Osteoblast (primary cell): ENCODE measurements around the gene ITPRID1. TPM values are rescaled to one million over a fixed set of nuclear protein-coding genes. Genes with fewer than 3 reads are reported as not detected.
"Not testable (repeated sequence)": the region's sequence is repeated elsewhere in the genome, so short reads cannot be mapped to it uniquely, and the experiment has no call there.

Experiments used
- DNase-seq: peaks from one replicate; pipeline ENCODE4 v3.0.0; 2011; ENCODE audit warnings: low spot score, mixed read lengths; ENCODE audit not compliant: insufficient read length; ENCODE audit errors: missing footprints
- H2AFZ ChIP-seq: 2 replicates; pipeline ENCODE4 v1.6.0; 2011; ENCODE audit warnings: mild to moderate bottlenecking, low read length
- H3K27ac ChIP-seq: 2 replicates; pipeline ENCODE4 v1.5.1; 2011; ENCODE audit warnings: mild to moderate bottlenecking, low read depth, low read length, moderate library complexity
- H3K27me3 ChIP-seq: 2 replicates; pipeline ENCODE4 v1.6.0; 2012; ENCODE audit warnings: mild to moderate bottlenecking, control low read depth, inconsistent platforms, low read length, moderate library complexity; ENCODE audit not compliant: insufficient read depth
- H3K36me3 ChIP-seq: 2 replicates; pipeline ENCODE4 v1.5.1; 2011; ENCODE audit warnings: mild to moderate bottlenecking, low read length, control low read depth, moderate library complexity; ENCODE audit not compliant: insufficient read depth
- H3K4me1 ChIP-seq: 2 replicates; pipeline ENCODE4 v1.5.1; 2011; ENCODE audit warnings: mild to moderate bottlenecking, low read length, control low read depth, moderate library complexity; ENCODE audit not compliant: insufficient read depth
- H3K4me2 ChIP-seq: 2 replicates; pipeline ENCODE4 v1.6.0; 2011; ENCODE audit warnings: mild to moderate bottlenecking, low read length; ENCODE audit not compliant: insufficient read depth
- H3K4me3 ChIP-seq: fragments of 200-600 bp; sonication (generic); 3 replicates; pipeline ENCODE4 v1.5.1; 2012; ENCODE audit warnings: mild to moderate bottlenecking, low read length, inconsistent platforms; ENCODE audit not compliant: insufficient read depth
- H3K79me2 ChIP-seq: 2 replicates; pipeline ENCODE4 v1.6.0; 2012; ENCODE audit warnings: mild to moderate bottlenecking, low read length, control low read depth, inconsistent platforms; ENCODE audit not compliant: insufficient read depth
- H3K9me3 ChIP-seq: 2 replicates; pipeline ENCODE4 v1.5.1; 2011; ENCODE audit warnings: low read depth, low read length, control low read depth
- H4K20me1 ChIP-seq: 2 replicates; pipeline ENCODE4 v1.6.0; 2012; ENCODE audit warnings: mild to moderate bottlenecking, low read length, control low read depth; ENCODE audit not compliant: insufficient read depth
- total RNA-seq: library from RNA; depleted of rRNA; stranded (reverse); fragments of >200 nt; gene quantifications from 2 replicates; pipeline ENCODE4 v1.2.3, GENCODE V29; 2012
- TF ChIP-seq, protein P1 (sequence below): IDR thresholded peaks from 2 replicates; pipeline ENCODE4 v1.5.1; 2011; ENCODE audit warnings: mild to moderate bottlenecking, low read depth, low read length, moderate library complexity; ENCODE audit errors: extremely low read depth

Gene ITPRID1
- not detected in 2 replicates for total RNA-seq

DNA sequence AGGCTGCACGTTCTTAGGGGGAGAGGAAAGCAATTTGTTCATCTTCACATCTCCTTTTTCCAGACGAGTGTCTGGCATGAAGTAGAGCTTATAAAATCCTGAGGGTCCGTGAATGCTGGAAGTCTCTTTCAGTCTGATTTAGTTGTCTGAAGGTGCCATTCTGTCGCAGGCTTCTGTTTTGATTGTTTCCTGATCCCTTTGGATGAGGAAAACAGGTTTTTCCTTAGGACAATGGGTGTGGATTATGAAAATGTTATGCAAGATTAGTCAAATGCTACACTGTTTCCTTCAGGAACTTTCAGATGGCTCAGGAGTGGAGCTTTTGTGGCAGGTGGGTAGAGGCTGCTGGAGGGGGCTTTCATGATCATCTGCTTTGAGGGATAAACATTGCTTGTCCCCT, at the start of gene ITPRID1:
TSS of gene ITPRID1 (plus strand) at position 301 of the 400 bp plus-strand sequence. CDS start 38,935 bp downstream, outside the sequence.
- no peak for DNase-seq
- H3K4me3 ChIP-seq = no peak within 1 kb of the TSS
- no peaks in the 10 kb centered on the region for H3K36me3 ChIP-seq
- no peaks in the 10 kb centered on the region for H3K4me1 ChIP-seq
- H3K4me2 ChIP-seq = no peak within 1 kb of the TSS
- H3K27ac ChIP-seq = no peak within 1 kb of the TSS
- H3K79me2 ChIP-seq = no peaks in the 10 kb centered on the region
- no peaks in the 10 kb centered on the region for H3K27me3 ChIP-seq
- TF ChIP-seq, protein P1, sequence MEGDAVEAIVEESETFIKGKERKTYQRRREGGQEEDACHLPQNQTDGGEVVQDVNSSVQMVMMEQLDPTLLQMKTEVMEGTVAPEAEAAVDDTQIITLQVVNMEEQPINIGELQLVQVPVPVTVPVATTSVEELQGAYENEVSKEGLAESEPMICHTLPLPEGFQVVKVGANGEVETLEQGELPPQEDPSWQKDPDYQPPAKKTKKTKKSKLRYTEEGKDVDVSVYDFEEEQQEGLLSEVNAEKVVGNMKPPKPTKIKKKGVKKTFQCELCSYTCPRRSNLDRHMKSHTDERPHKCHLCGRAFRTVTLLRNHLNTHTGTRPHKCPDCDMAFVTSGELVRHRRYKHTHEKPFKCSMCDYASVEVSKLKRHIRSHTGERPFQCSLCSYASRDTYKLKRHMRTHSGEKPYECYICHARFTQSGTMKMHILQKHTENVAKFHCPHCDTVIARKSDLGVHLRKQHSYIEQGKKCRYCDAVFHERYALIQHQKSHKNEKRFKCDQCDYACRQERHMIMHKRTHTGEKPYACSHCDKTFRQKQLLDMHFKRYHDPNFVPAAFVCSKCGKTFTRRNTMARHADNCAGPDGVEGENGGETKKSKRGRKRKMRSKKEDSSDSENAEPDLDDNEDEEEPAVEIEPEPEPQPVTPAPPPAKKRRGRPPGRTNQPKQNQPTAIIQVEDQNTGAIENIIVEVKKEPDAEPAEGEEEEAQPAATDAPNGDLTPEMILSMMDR = no peak
- H4K20me1 ChIP-seq = no peaks in the 10 kb centered on the region
- H3K9me3 ChIP-seq = peaks cover 7% of the 10 kb centered on the region
- H2AFZ ChIP-seq = no peak within 1 kb of the TSS

DNA sequence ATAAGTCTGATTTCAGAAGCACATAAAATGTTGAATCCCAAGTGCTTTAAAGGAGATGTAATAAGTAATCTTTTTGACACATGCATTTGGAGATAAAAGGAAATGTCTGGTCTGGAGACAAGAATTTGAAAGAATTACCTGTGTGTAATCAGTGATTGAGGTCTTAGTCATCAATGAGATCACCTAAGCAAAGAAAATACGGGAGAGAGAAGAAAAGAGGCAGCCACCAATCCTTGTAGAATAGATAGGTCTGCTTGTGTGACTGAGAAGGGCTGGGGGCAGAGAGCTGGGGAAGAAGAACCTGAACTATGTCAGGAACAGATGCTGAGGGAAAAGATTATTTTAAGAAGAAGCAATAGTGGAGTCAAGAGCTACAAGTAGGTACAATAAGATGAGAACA, 49.3 kb upstream of the ITPRID1 start:
- H3K9me3 ChIP-seq = no peaks in the 10 kb centered on the region
- H3K4me3 ChIP-seq = no peak overlapping the region
- H3K79me2 ChIP-seq = no peaks in the 10 kb centered on the region
- no peak overlapping the region for H2AFZ ChIP-seq
- H4K20me1 ChIP-seq = no peaks in the 10 kb centered on the region
- no peak overlapping the region for H3K27ac ChIP-seq
- H3K4me2 ChIP-seq = no peak overlapping the region
- H3K27me3 ChIP-seq = no peaks in the 10 kb centered on the region
- TF ChIP-seq, protein P1 = no peak
- no peak for DNase-seq
- H3K36me3 ChIP-seq = no peaks in the 10 kb centered on the region
- no peaks in the 10 kb centered on the region for H3K4me1 ChIP-seq

DNA sequence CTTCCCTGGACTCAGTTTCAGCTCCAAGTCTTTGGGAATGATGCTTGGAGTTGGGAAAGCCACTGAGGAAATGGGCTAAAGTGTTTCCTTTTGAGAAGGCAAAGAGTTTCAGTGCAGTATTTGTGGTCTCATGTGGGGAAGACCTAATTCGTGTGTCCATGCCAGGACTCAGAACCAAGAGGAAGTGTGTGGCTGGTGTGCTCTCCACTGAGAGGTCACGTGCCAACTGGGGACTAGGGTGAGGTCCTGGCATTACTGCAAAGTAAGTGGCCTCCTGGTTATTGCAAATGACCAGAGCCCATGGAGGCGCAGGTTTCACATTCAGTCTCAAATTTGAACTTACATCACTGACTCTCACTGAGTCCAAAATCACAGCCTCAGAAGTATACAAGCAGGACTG, 48.6 kb upstream of the ITPRID1 start:
- no peak for DNase-seq
- H3K79me2 ChIP-seq = no peaks in the 10 kb centered on the region
- no peak overlapping the region for H2AFZ ChIP-seq
- H4K20me1 ChIP-seq = no peaks in the 10 kb centered on the region
- no peaks in the 10 kb centered on the region for H3K4me1 ChIP-seq
- no peaks in the 10 kb centered on the region for H3K27me3 ChIP-seq
- H3K4me3 ChIP-seq = no peak overlapping the region
- H3K27ac ChIP-seq = no peak overlapping the region
- no peaks in the 10 kb centered on the region for H3K9me3 ChIP-seq
- no peaks in the 10 kb centered on the region for H3K36me3 ChIP-seq
- H3K4me2 ChIP-seq = no peak overlapping the region
- TF ChIP-seq, protein P1 = no peak

DNA sequence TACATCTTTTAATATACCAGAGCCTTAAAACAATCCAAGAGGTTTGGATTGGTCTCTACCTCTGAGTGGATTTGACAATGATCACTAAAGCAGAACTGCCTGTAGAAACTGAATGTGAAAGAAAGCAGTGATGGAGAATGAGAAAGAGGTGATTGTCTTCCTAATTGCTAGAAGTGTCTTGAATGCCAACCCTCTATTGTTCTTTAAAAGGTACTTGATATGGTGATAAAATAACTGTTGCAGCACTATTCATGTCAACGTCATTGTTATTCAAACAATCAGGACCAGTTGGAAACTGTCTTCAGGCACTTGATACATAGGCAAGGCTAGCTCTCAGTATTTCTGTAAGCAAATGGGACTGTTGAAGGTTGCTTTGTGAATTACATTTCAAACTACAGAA, 47.9 kb upstream of the ITPRID1 start:
- H3K79me2 ChIP-seq = no peaks in the 10 kb centered on the region
- no peaks in the 10 kb centered on the region for H3K4me1 ChIP-seq
- no peaks in the 10 kb centered on the region for H3K27me3 ChIP-seq
- no peaks in the 10 kb centered on the region for H3K9me3 ChIP-seq
- H3K4me3 ChIP-seq = no peak overlapping the region
- no peaks in the 10 kb centered on the region for H3K36me3 ChIP-seq
- H3K27ac ChIP-seq = no peak overlapping the region
- no peak overlapping the region for H3K4me2 ChIP-seq
- TF ChIP-seq, protein P1 = no peak
- no peak for DNase-seq
- no peak overlapping the region for H2AFZ ChIP-seq
- H4K20me1 ChIP-seq = no peaks in the 10 kb centered on the region

DNA sequence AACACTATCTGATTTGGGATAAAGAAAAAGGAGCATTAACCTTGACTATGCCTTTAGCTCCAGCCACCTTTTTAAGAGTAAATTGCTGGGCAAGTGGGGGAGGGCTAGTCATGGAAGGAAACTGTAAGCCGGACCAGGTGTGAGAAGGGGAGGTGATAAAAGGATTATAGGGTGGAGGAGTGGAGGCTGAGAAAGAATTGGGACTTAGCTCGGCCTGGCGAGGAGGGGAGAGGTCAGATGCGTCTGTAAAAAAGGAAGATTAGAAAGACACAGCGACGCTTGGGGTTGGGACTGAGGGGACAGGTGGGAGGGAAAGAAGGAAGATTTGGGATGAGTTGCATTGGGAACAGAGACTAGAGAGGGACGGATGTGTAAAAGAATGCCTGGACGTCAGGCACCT, 43.0 kb upstream of the ITPRID1 start:
- H3K9me3 ChIP-seq, H3K36me3 ChIP-seq, H4K20me1 ChIP-seq, H3K79me2 ChIP-seq, H3K4me1 ChIP-seq, H3K27ac ChIP-seq, DNase-seq, H3K4me3 ChIP-seq, H2AFZ ChIP-seq, H3K4me2 ChIP-seq, H3K27me3 ChIP-seq: not testable (repeated sequence)
